Activated T-helper 1 cell treated with anti-CD3 and anti-CD28 coated beads, Interleukin-12 subunit alpha, Interleukin-12 subunit beta, Interleukin-2, Interleukin-4 antibody, amounts not matched to agents 30 ng/mL and 10 ng/mL and 1 ng/mL, durations not matched to agents 14 hours and 24 hours and 36 hours (primary cell): ENCODE results near the gene UNG. TPM values are rescaled to one million over a fixed set of nuclear protein-coding genes. Genes with fewer than 3 reads are reported as not detected.

Experiments
- DNase-seq: peaks from one replicate; pipeline ENCODE4 v3.0.0; 2021; ENCODE audit warnings: low spot score
- H3K27ac Mint-ChIP-seq: one replicate; pipeline ENCODE4 v1.8.0; 2021; ENCODE audit warnings: mild to moderate bottlenecking, mixed read lengths
- H3K27me3 Mint-ChIP-seq: one replicate; pipeline ENCODE4 v1.8.0; 2022; ENCODE audit warnings: mild to moderate bottlenecking, moderate library complexity, mixed read lengths; ENCODE audit not compliant: insufficient read depth
- H3K36me3 Mint-ChIP-seq: one replicate; pipeline ENCODE4 v1.8.0; 2021; ENCODE audit warnings: low read depth, mixed read lengths
- H3K4me1 Mint-ChIP-seq: one replicate; pipeline ENCODE4 v1.8.0; 2021; ENCODE audit warnings: low read depth, mixed read lengths
- H3K4me3 Mint-ChIP-seq: one replicate; pipeline ENCODE4 v1.8.0; 2021; ENCODE audit warnings: mild to moderate bottlenecking, moderate library complexity, mixed read lengths
- H3K9me3 Mint-ChIP-seq: one replicate; pipeline ENCODE4 v1.8.0; 2021; ENCODE audit warnings: mixed read lengths
- intact Hi-C: fragments of 100-400 bp; cut with micrococcal nuclease; formaldehyde crosslinking; loops from one replicate; pipeline ENCODE4 v1.15.1; 2024
- total RNA-seq: library from RNA; stranded (reverse); gene quantifications from 2 replicates; pipeline ENCODE4 v1.2.3, GENCODE V29; 2022

Gene UNG
- total RNA-seq, 1 donor from 2014 or later, result 95.8 TPM

- H3K27me3 Mint-ChIP-seq, result no peaks in the 10 kb centered on the region
- H3K27ac Mint-ChIP-seq, result no peak overlapping the region
- DNase-seq, result no peak
- H3K4me1 Mint-ChIP-seq, result peaks cover 17% of the 10 kb centered on the region
- H3K4me3 Mint-ChIP-seq, result no peak overlapping the region
- H3K9me3 Mint-ChIP-seq, result no peaks in the 10 kb centered on the region
- intact Hi-C loops, result no loop called here
- peaks cover 4% of the 10 kb centered on the region for H3K36me3 Mint-ChIP-seq
These were observed 18.0 kb downstream of the UNG start for GRCh38 chr12:109115404-109115757.

DNA sequence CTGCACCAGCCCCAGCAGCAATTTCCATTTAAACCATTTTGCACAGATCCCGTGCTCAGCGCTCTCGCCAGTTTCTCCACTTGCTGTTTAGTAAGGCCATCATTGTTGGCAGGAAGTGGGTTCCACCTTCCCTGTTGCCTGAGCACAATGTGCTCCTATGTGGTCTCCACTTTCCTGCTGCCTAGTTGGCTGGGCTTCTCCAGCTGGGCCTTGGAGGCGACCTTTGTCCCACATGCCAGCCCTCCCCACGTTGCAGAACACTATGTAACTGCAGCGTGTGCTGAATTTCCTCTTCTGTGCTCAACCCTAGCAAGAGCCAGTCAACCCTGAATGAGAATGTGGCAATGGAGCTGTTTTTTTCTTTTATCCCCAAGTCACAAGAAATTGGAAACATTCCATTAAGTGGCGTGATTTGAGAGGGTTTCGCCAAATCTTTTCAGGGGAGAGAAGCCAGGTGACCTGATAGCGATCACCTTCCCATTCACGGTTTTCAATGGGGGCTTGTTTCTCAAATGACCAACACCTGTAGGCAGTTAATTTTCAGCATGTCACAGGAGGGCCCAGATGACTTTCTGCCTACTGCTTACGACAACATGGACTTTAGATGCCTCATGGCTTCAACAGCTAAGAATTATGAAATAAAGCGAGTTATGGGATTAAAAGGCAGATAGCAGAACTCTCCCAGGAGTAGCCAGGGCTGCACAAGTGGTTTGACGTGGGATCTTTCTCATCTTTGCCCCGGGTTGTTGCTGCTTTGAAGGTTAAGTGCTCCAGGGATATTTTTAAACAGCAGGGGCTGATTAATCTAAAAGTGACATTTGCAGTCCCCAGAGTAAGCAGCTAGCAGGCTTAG, 18.6 kb downstream of the UNG start, which contains the start of gene ACACB:
ACACB (plus strand) TSS at position 830 of the 853 bp plus-strand sequence. CDS start 22,819 bp downstream, outside the sequence.
- Mint-ChIP-seq H3K36me3 (peaks cover 2% of the 10 kb centered on the region), H3K27ac (no peak within 1 kb of the TSS), H3K27me3 (no peaks in the 10 kb centered on the region), H3K4me1 (peaks cover 11% of the 10 kb centered on the region), H3K9me3 (no peaks in the 10 kb centered on the region), H3K4me3 (no peak within 1 kb of the TSS)
- intact Hi-C loops, result no loop called here
- DNase-seq, result no peak

DNA sequence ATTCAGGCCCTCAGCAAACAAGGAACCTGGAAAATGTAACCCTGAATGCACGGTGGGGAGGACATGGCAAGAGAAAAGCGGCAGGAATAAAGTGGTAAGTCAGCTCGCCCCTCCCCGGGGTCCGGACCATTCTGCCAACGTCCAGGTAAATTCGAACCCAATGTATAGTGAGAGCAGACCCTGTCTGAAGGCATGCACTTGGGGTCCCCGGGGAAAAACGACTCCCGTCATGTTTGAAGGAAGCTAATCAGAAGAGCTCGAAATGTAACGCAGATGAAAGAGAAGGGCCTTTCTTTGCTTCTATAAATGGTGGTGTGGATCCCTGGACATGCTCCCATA, 19.2 kb downstream of the UNG start:
- DNase-seq, result no peak
- no peak overlapping the region for H3K4me3 Mint-ChIP-seq
- H3K36me3 Mint-ChIP-seq, result peaks cover 2% of the 10 kb centered on the region
- H3K27me3 Mint-ChIP-seq, result no peaks in the 10 kb centered on the region
- H3K27ac Mint-ChIP-seq, result no peak overlapping the region
- H3K9me3 Mint-ChIP-seq, result no peaks in the 10 kb centered on the region
- intact Hi-C loops, result no loop called here
- peaks cover 8% of the 10 kb centered on the region for H3K4me1 Mint-ChIP-seq

DNA sequence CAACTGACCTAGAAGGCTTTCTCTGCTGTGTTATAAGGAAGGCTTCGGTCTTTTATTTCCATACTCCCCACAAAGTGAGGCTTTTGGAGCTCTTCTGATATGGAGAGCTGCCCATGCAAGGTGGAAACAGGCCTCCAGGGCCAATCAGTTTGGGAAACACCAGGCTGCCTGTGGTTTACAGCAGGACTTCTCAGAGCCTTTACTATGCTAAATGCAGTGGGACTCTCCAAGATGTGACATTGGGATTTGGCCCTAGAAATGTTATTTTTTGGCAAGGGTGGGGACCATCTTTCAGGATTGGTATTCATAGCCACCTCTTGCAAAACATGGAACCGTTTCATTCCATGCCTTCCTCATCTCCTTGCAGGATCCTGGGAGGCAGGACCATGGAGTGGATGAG, 22.7 kb downstream of the UNG start:
- no peaks in the 10 kb centered on the region for H3K27me3 Mint-ChIP-seq
- H3K4me1 Mint-ChIP-seq, result peaks cover 5% of the 10 kb centered on the region
- no peak for DNase-seq
- intact Hi-C loops, result no loop called here
- no peak overlapping the region for H3K27ac Mint-ChIP-seq
- H3K36me3 Mint-ChIP-seq, result peaks cover 2% of the 10 kb centered on the region
- H3K4me3 Mint-ChIP-seq, result no peak overlapping the region
- H3K9me3 Mint-ChIP-seq, result no peaks in the 10 kb centered on the region

- Mint-ChIP-seq H3K27me3 (no peaks in the 10 kb centered on the region), H3K4me3 (no peak overlapping the region), H3K36me3 (peaks cover 2% of the 10 kb centered on the region), H3K4me1 (peaks cover 4% of the 10 kb centered on the region), H3K27ac (no peak overlapping the region), H3K9me3 (no peaks in the 10 kb centered on the region)
- DNase-seq, result no peak
- intact Hi-C loops, result no loop called here
These were observed 23.2 kb downstream of the UNG start for GRCh38 chr12:109120557-109120956.

- Mint-ChIP-seq H3K27ac (no peak overlapping the region), H3K4me1 (no peaks in the 10 kb centered on the region), H3K27me3 (no peaks in the 10 kb centered on the region), H3K36me3 (no peaks in the 10 kb centered on the region), H3K4me3 (no peak overlapping the region), H3K9me3 (no peaks in the 10 kb centered on the region)
- no peak for DNase-seq
- intact Hi-C loops, result no loop called here
These were observed 24.0 kb downstream of the UNG start for GRCh38 chr12:109121346-109121880.

GRCh38 chr12:109124878-109125648, 27.7 kb downstream of the UNG start:
- DNase-seq, result no peak
- Mint-ChIP-seq H3K4me3 (no peak overlapping the region), H3K9me3 (no peaks in the 10 kb centered on the region), H3K4me1 (no peaks in the 10 kb centered on the region), H3K36me3 (no peaks in the 10 kb centered on the region), H3K27me3 (no peaks in the 10 kb centered on the region), H3K27ac (no peak overlapping the region)
- intact Hi-C loops, result no loop called here

DNA sequence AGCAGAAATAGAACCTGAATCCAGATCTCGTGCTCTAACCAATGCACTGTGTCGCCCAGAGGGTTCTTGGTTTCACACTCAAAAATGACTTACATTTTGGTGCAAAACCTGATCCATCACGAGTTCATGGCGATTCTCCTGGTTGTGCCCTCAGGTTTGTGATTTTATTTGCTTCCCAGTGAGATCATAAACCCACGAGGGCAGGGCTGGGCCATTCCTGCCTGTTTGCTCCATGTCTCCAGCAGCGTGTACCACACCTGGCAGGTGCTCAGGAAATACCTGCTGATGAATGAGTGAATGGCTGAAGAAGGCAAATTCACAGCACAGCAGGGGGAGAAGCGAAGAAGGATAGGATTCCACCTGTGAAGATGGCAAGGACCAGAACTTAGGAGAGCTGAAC, 28.4 kb downstream of the UNG start:
- Mint-ChIP-seq H3K4me1 (no peaks in the 10 kb centered on the region), H3K9me3 (no peaks in the 10 kb centered on the region), H3K4me3 (no peak overlapping the region), H3K36me3 (no peaks in the 10 kb centered on the region), H3K27me3 (peaks cover 2% of the 10 kb centered on the region), H3K27ac (no peak overlapping the region)
- intact Hi-C loops, result no loop called here
- no peak for DNase-seq

- H3K4me3 Mint-ChIP-seq, result no peak overlapping the region
- H3K36me3 Mint-ChIP-seq, result no peaks in the 10 kb centered on the region
- H3K9me3 Mint-ChIP-seq, result no peaks in the 10 kb centered on the region
- DNase-seq, result no peak
- no peak overlapping the region for H3K27ac Mint-ChIP-seq
- intact Hi-C loops, result no loop called here
- H3K4me1 Mint-ChIP-seq, result no peaks in the 10 kb centered on the region
- H3K27me3 Mint-ChIP-seq, result peaks cover 4% of the 10 kb centered on the region
These were observed 29.4 kb downstream of the UNG start for GRCh38 chr12:109126784-109127183.

DNA sequence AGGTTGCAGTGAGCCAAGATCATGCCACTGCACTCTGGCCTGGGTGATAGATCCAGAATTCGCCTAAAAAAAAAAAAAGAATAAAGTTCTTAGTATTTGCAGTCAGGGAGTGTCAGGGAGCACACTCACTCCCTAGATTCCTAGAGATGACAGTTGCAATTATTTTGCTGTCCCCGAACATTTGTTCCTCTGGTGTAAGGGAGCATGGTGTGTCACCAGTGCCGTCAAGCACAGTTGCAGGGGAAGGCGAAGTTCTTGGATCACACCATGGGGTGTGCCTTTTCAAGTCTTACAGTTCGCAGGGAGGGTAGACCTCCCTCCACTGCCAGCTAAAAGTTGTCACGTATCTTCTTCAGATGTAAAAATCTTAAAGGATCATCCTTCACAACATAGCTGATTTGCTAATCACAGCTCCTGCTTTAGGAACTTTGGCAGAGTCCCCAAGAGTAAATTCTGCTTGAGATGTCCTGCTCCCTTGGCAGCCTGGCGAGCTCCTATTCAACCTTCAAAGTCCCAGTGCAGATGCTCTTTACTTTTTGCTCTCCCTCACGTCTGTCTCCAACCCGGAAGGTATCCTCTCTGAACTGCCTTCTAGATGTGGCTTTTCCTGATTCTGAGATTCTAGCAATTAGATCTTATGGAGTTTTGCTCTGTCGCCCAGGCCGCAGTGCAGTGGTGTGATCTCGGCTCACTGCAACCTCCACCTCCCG, 30.3 kb downstream of the UNG start:
- peaks cover 4% of the 10 kb centered on the region for H3K27me3 Mint-ChIP-seq
- H3K9me3 Mint-ChIP-seq, result no peaks in the 10 kb centered on the region
- no peak overlapping the region for H3K27ac Mint-ChIP-seq
- intact Hi-C loops, result no loop called here
- H3K4me1 Mint-ChIP-seq, result no peaks in the 10 kb centered on the region
- no peaks in the 10 kb centered on the region for H3K36me3 Mint-ChIP-seq
- no peak overlapping the region for H3K4me3 Mint-ChIP-seq
- DNase-seq, result no peak

DNA sequence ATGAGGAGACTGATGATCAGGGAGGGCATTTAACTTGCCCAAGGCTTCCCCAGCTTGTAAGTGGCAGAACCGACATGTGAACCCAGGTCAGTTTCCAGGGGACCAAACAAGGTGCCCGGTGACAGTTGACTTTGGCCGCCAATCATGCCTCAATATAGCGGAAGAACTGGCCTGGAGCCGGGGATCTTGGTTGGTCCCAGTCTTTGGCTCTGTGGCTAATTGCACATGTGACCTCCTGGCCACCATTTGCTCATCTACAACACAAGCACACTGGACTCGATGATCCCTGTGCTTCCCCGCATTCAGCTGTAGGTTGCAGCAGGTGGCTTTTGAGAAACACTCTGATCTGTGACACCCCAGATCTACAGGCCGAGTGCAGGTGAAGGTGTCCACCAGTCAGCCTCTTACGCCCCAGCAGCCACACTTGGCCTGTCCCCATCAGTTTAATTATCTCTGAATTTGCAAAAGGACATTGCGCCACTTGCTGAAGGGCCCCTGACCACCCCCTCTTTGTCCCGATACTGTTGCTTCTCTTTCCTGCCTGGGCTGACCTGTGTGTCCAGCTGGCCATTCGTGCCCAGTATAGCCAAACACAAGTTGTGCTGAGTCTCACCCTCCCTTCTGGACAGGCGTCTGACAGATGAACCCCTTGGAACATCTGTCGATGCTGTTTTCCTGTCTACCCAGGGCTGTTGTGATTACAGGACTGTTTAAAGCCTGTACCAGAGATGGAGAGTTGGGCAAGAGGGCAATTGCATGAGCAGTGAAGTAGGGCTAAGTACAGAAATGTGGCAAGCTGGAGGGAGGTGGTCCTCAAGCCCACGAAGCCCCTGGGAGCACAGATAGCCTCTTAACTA, 33.1 kb downstream of the UNG start:
- Mint-ChIP-seq H3K27me3 (peaks cover 7% of the 10 kb centered on the region), H3K4me1 (no peaks in the 10 kb centered on the region), H3K4me3 (no peak overlapping the region), H3K9me3 (no peaks in the 10 kb centered on the region), H3K27ac (no peak overlapping the region), H3K36me3 (no peaks in the 10 kb centered on the region)
- no peak for DNase-seq
- intact Hi-C loops, result no loop called here
